Measurements from ENCODE around the gene PCDH19. TPM values are rescaled to one million over a fixed set of nuclear protein-coding genes. Genes with fewer than 3 reads are reported as not detected.

Gene PCDH19
- total and polyA plus RNA-seq, 12 donors, result 0.15 to 1.8 (median 0.63) TPM

DNA sequence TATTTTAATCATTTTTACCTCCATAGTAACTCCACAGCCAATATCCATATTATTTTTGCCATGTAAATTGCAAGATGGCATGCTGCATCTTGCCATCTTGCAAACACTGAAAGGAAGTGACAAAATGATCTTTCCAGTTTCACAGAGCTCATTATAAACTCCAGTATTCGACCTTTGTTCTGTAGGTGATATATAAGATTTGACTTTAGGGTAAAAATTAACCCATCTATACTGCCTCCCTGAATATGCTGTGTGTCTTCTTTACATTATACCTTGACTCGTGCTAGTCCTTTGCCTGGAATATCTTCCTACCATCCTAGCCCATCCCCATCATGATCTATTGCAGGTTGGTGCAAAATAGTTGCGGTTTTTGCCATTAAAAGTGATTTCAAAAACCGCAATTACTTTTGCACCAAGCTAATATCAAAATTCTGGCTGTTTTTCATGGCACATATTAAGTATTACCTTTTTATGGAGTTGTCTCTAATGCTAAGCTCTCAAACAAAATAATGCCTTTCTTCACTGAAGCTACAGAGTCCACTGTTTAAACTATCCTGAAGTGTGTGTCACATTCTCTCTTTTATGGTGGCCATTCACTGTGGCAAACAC is 161.1 kb downstream of the PCDH19 start:
- no peaks in the 10 kb centered on the region for H3K36me3 ChIP-seq
- DNase-seq (no peak), ATAC-seq (no peak)
- H3K4me3 ChIP-seq, result no peak overlapping the region
- H3K9me3 ChIP-seq, result peaks cover 0 to under 1% (median 0%) of the 10 kb centered on the region in 11 donors
- TF ChIP-seq CTCF (IDR thresholded peaks at IDR 0.05), result no peak
- H3K27me3 ChIP-seq, result peaks cover 0 to 5% (median 0%) of the 10 kb centered on the region in 7 donors
- no peaks in the 10 kb centered on the region for H3K4me1 ChIP-seq
- 73 to 80% methylated on average over 4 of the region's 4 CpGs for WGBS, 2 donors
- intact Hi-C loops (cut with DNase I), result no loop called here
- H3K27ac ChIP-seq, result no peak overlapping the region

GRCh38 chrX:100247826-100248225 is 162.2 kb downstream of the PCDH19 start:
- H3K4me1 ChIP-seq, result no peaks in the 10 kb centered on the region
- no peak overlapping the region for H3K27ac ChIP-seq
- no peak for TF ChIP-seq CTCF (IDR thresholded peaks at IDR 0.05)
- no peak overlapping the region for H3K4me3 ChIP-seq
- peaks cover 0 to 5% (median 0%) of the 10 kb centered on the region in 7 donors for H3K27me3 ChIP-seq
- intact Hi-C loops (cut with DNase I), result no loop called here
- H3K9me3 ChIP-seq, result no peaks in the 10 kb centered on the region
- H3K36me3 ChIP-seq, result no peaks in the 10 kb centered on the region
- DNase-seq (no peak), ATAC-seq (no peak)

DNA sequence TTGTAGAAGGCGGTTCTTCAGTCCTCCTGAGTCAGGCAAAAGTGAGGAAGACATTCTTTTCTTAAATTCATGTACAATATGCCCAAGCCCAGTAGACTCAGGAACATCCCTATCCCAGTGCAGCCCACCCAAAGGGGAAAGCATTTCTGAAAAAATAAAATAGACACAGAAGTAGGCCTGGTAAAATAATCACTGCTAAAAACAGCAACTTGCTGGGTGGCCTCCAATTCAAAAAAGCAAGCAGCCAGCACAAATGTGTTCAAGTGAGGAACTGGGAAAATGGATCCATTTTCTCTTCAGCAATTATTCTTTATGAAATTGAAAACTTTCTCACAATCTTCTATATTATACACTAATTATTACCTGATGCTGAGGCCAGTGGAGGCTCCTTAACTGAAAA is 165.4 kb downstream of the PCDH19 start:
- ATAC-seq (no peak), DNase-seq (no peak)
- H3K9me3 ChIP-seq, result peaks cover 0 to 10% (median 0%) of the 10 kb centered on the region in 11 donors
- no peaks in the 10 kb centered on the region for H3K36me3 ChIP-seq
- H3K4me3 ChIP-seq, result no peak overlapping the region
- no peak overlapping the region for H3K27ac ChIP-seq
- intact Hi-C loops (cut with DNase I), result no loop called here
- TF ChIP-seq CTCF (IDR thresholded peaks at IDR 0.05), result no peak
- no peaks in the 10 kb centered on the region for H3K4me1 ChIP-seq
- H3K27me3 ChIP-seq, result peaks cover 0 to 5% (median 0%) of the 10 kb centered on the region in 7 donors
- 75 to 81% methylated on average over 1 of the region's 1 CpG for WGBS, 2 donors

Other genes starting within 250 kb of the PCDH19 start
- gene TNMD, start 174.7 kb upstream of the PCDH19 start, total RNA-seq, result 1 to 10 TPM in 3 of 10 donors, under 1 TPM in 4, not detected in 3; 0.18 to 1.6 (median 0.75) TPM
- under 1 TPM; 0.10 to 0.44 TPM for gene TNMD, start 174.7 kb upstream of the PCDH19 start, polyA plus RNA-seq
- 1 to 10 TPM; 3.0 to 6.5 (median 5.5) TPM for gene TSPAN6, start 226.5 kb upstream of the PCDH19 start, total RNA-seq
- 1 to 10 TPM; 4.3 to 8.6 TPM for gene TSPAN6, start 226.5 kb upstream of the PCDH19 start, polyA plus RNA-seq
- 10 to 100 TPM in 3 of 10 donors, 1 to 10 TPM in 7; 4.2 to 27.5 (median 6.9) TPM for gene SRPX2, start 233.9 kb upstream of the PCDH19 start, total RNA-seq
- gene SRPX2, start 233.9 kb upstream of the PCDH19 start, polyA plus RNA-seq, result 10 to 100 TPM in 1 of 2 donors, 1 to 10 TPM in 1; 5.2 to 11.4 TPM